Measurements from ENCODE around the gene ERBB4.
"Not testable (repeated sequence)": the region's sequence is repeated elsewhere in the genome, so short reads cannot be mapped to it uniquely, and the experiment has no call there.

The ERBB4 gene

GRCh38 chr2:212193803-212194202 lies 344.8 kb downstream of the ERBB4 start:
- DNase-seq = no peak

GRCh38 chr2:212193056-212193455 lies 345.5 kb downstream of the ERBB4 start:
- DNase-seq = no peak

- not testable (repeated sequence) for DNase-seq
These were observed 347.2 kb downstream of the ERBB4 start for GRCh38 chr2:212191438-212191837.

- no peak for DNase-seq
These were observed 352.4 kb downstream of the ERBB4 start for GRCh38 chr2:212186166-212186565.

GRCh38 chr2:212181646-212182045 lies 357.0 kb downstream of the ERBB4 start:
- DNase-seq = no peak

- no peak for DNase-seq
These were observed 358.1 kb downstream of the ERBB4 start for GRCh38 chr2:212180408-212181083.

- DNase-seq = no peak
These were observed 360.9 kb downstream of the ERBB4 start for GRCh38 chr2:212177724-212178123.

- DNase-seq = no peak
These were observed 362.5 kb downstream of the ERBB4 start for GRCh38 chr2:212176151-212176550.

GRCh38 chr2:212173756-212174510 lies 364.7 kb downstream of the ERBB4 start:
- no peak for DNase-seq

GRCh38 chr2:212173331-212173730 lies 365.3 kb downstream of the ERBB4 start:
- no peak for DNase-seq

- no peak for DNase-seq
These were observed 368.2 kb downstream of the ERBB4 start for GRCh38 chr2:212170382-212170781.

GRCh38 chr2:212158081-212158480 lies 380.5 kb downstream of the ERBB4 start:
- DNase-seq = no peak

GRCh38 chr2:212157012-212157411 lies 381.6 kb downstream of the ERBB4 start:
- DNase-seq = no peak

- no peak for DNase-seq
These were observed 382.5 kb downstream of the ERBB4 start for GRCh38 chr2:212156088-212156487.

- no peak for DNase-seq
These were observed 384.1 kb downstream of the ERBB4 start for GRCh38 chr2:212154477-212154878.

GRCh38 chr2:212153923-212154322 lies 384.7 kb downstream of the ERBB4 start:
- DNase-seq = no peak

- DNase-seq = no peak
These were observed 390.6 kb downstream of the ERBB4 start for GRCh38 chr2:212147921-212148513.

GRCh38 chr2:212146416-212146815 lies 392.2 kb downstream of the ERBB4 start:
- no peak for DNase-seq

- DNase-seq = no peak
These were observed 393.5 kb downstream of the ERBB4 start for GRCh38 chr2:212145121-212145520.

GRCh38 chr2:212142631-212143030 lies 396.0 kb downstream of the ERBB4 start:
- DNase-seq = no peak

GRCh38 chr2:212141499-212141898 lies 397.1 kb downstream of the ERBB4 start:
- no peak for DNase-seq

- no peak for DNase-seq
These were observed 402.3 kb downstream of the ERBB4 start for GRCh38 chr2:212136216-212136795.

GRCh38 chr2:212135739-212136138 lies 402.9 kb downstream of the ERBB4 start:
- DNase-seq = no peak

GRCh38 chr2:212133337-212133736 lies 405.3 kb downstream of the ERBB4 start:
- no peak for DNase-seq

All from NCI-H2107 (cell line).